Measurements from ENCODE around the gene SLC9A1. TPM values are rescaled to one million over a fixed set of nuclear protein-coding genes. Genes with fewer than 3 reads are reported as not detected.

Gene SLC9A1
- total RNA-seq, 1 experiment from 2014 or later = 21.7 TPM

DNA sequence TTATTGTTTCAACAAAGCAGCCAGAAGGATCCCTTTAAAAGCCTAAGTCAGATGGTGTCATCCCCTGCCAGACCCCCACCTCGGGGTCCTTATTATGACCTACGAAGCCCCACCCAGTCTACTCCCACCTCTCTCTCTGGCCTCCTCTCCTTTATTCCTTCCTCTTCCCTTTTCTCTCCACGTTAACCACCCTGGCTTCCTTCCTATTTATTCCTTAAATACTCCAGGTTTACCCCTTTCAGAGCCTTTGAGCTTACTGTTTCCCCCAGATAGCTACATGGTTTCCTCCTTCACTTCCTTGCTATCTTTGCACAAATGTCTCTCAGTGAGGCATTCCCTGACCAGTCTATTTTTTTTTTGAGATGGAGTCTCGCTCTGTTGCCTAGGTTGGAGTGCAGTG, 12.0 kb upstream of the SLC9A1 start:
- Histone ChIP-seq H3K9me2 (ENCODE audit: insufficient read depth) (no peaks in the 10 kb centered on the region), H2AFZ (ENCODE audit: low read depth, low read length, poor library complexity, severe bottlenecking) (no peak overlapping the region), H3K4me2 (ENCODE audit: low read length) (no peak overlapping the region), H4K20me1 (ENCODE audit: insufficient read depth) (no peaks in the 10 kb centered on the region), H3K36me3 (ENCODE audit: control insufficient read depth in 1 of 2, insufficient read depth in 2 of 2, low read length in 2 of 2) (no peaks in the 10 kb centered on the region), H3K4me1 (ENCODE audit: control insufficient read depth in 1 of 2, insufficient read depth in 2 of 2, low read length in 2 of 2) (no peaks in the 10 kb centered on the region), H3K79me2 (ENCODE audit: insufficient read depth, low read length) (no peaks in the 10 kb centered on the region), H3K4me3 (replicated peaks in 1 of 2; ENCODE audit: low read depth in 1 of 2, low read length in 2 of 2) (no peak overlapping the region), H3K27me3 (ENCODE audit: insufficient read depth, low read length) (no peaks in the 10 kb centered on the region), H3K9me3 (ENCODE audit: control insufficient read depth in 1 of 2, insufficient read depth in 1 of 2, low read depth in 1 of 2, low read length in 2 of 2) (no peaks in the 10 kb centered on the region), H3K9ac (ENCODE audit: low read length) (no peak overlapping the region), H3K27ac (ENCODE audit: low read depth, low read length) (no peak overlapping the region)
- no TSS peak for BruUV-seq (replicated peaks)
- ATAC-seq = no peak
- CTCF ChIA-PET = no interaction called here
- RAD21 ChIA-PET (ENCODE audit: low non-redundant PET in 1 of 2, low total read pairs in 2 of 2, uncharacterized antibody in 2 of 2, unreplicated experiment in 2 of 2) = no interaction called here
- no peak for DNase-seq (ENCODE audit: low read depth, low spot score)
- TF ChIP-seq EZH2phosphoT487 (IDR thresholded peaks at IDR 0.05; ENCODE audit: borderline replicate concordance) = no peak
- no peak for TF ChIP-seq EGR1 (IDR thresholded peaks at IDR 0.05; ENCODE audit: low read depth)
- TF ChIP-seq, protein P1, sequence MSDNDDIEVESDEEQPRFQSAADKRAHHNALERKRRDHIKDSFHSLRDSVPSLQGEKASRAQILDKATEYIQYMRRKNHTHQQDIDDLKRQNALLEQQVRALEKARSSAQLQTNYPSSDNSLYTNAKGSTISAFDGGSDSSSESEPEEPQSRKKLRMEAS (IDR thresholded peaks at IDR 0.05) = no peak
- TF ChIP-seq, protein P2, sequence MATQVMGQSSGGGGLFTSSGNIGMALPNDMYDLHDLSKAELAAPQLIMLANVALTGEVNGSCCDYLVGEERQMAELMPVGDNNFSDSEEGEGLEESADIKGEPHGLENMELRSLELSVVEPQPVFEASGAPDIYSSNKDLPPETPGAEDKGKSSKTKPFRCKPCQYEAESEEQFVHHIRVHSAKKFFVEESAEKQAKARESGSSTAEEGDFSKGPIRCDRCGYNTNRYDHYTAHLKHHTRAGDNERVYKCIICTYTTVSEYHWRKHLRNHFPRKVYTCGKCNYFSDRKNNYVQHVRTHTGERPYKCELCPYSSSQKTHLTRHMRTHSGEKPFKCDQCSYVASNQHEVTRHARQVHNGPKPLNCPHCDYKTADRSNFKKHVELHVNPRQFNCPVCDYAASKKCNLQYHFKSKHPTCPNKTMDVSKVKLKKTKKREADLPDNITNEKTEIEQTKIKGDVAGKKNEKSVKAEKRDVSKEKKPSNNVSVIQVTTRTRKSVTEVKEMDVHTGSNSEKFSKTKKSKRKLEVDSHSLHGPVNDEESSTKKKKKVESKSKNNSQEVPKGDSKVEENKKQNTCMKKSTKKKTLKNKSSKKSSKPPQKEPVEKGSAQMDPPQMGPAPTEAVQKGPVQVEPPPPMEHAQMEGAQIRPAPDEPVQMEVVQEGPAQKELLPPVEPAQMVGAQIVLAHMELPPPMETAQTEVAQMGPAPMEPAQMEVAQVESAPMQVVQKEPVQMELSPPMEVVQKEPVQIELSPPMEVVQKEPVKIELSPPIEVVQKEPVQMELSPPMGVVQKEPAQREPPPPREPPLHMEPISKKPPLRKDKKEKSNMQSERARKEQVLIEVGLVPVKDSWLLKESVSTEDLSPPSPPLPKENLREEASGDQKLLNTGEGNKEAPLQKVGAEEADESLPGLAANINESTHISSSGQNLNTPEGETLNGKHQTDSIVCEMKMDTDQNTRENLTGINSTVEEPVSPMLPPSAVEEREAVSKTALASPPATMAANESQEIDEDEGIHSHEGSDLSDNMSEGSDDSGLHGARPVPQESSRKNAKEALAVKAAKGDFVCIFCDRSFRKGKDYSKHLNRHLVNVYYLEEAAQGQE (IDR thresholded peaks at IDR 0.05; ENCODE audit: low read depth) = no peak
- TF ChIP-seq, protein P3, sequence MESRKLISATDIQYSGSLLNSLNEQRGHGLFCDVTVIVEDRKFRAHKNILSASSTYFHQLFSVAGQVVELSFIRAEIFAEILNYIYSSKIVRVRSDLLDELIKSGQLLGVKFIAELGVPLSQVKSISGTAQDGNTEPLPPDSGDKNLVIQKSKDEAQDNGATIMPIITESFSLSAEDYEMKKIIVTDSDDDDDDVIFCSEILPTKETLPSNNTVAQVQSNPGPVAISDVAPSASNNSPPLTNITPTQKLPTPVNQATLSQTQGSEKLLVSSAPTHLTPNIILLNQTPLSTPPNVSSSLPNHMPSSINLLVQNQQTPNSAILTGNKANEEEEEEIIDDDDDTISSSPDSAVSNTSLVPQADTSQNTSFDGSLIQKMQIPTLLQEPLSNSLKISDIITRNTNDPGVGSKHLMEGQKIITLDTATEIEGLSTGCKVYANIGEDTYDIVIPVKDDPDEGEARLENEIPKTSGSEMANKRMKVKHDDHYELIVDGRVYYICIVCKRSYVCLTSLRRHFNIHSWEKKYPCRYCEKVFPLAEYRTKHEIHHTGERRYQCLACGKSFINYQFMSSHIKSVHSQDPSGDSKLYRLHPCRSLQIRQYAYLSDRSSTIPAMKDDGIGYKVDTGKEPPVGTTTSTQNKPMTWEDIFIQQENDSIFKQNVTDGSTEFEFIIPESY (IDR thresholded peaks at IDR 0.05; ENCODE audit: extremely low read depth, insufficient replicate concordance, low read length) = no peak
- no peak for TF ChIP-seq CBX3 (IDR thresholded peaks at IDR 0.05; ENCODE audit: low read depth)
- TF ChIP-seq CEBPB (IDR thresholded peaks at IDR 0.05; ENCODE audit: low read depth) = no peak
- no peak for TF ChIP-seq POLR2A (IDR thresholded peaks at IDR 0.05; ENCODE audit: borderline replicate concordance, extremely low read depth, insufficient read depth, insufficient read length)
- TF ChIP-seq SRF (IDR thresholded peaks at IDR 0.05; ENCODE audit: low read depth) = no peak
- TF ChIP-seq TCF7L2 (IDR thresholded peaks at IDR 0.05; ENCODE audit: borderline replicate concordance, extremely low read depth, insufficient read depth, insufficient read length) = no peak
- no peak for TF ChIP-seq JUND (IDR thresholded peaks at IDR 0.05)
- TF ChIP-seq ZNF274 (IDR thresholded peaks at IDR 0.05; ENCODE audit: low read depth, low read length) = no peak
- TF ChIP-seq FOSL1 (IDR thresholded peaks at IDR 0.05; ENCODE audit: low read depth) = no peak
- TF ChIP-seq, protein P4, sequence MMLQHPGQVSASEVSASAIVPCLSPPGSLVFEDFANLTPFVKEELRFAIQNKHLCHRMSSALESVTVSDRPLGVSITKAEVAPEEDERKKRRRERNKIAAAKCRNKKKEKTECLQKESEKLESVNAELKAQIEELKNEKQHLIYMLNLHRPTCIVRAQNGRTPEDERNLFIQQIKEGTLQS (IDR thresholded peaks at IDR 0.05) = no peak
- TF ChIP-seq SIN3A (IDR thresholded peaks at IDR 0.05; ENCODE audit: low read depth) = no peak
- TF ChIP-seq, protein P5, sequence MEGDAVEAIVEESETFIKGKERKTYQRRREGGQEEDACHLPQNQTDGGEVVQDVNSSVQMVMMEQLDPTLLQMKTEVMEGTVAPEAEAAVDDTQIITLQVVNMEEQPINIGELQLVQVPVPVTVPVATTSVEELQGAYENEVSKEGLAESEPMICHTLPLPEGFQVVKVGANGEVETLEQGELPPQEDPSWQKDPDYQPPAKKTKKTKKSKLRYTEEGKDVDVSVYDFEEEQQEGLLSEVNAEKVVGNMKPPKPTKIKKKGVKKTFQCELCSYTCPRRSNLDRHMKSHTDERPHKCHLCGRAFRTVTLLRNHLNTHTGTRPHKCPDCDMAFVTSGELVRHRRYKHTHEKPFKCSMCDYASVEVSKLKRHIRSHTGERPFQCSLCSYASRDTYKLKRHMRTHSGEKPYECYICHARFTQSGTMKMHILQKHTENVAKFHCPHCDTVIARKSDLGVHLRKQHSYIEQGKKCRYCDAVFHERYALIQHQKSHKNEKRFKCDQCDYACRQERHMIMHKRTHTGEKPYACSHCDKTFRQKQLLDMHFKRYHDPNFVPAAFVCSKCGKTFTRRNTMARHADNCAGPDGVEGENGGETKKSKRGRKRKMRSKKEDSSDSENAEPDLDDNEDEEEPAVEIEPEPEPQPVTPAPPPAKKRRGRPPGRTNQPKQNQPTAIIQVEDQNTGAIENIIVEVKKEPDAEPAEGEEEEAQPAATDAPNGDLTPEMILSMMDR (IDR thresholded peaks at IDR 0.05 in 2 of 3, conservative IDR thresholded peaks at IDR 0.05 in 1 of 3; ENCODE audit: borderline replicate concordance in 1 of 3, insufficient read depth in 1 of 3, low read depth in 2 of 3, low read length in 2 of 3) = no peak
- no peak for TF ChIP-seq POLR2AphosphoS5 (IDR thresholded peaks at IDR 0.05; ENCODE audit: low read depth, low read length)
- intact Hi-C loops (cut with micrococcal nuclease) = no loop called here
- POLR2A ChIA-PET = no interaction called here
